ENCODE results near the gene CTSW.

CTSW gene

DNA sequence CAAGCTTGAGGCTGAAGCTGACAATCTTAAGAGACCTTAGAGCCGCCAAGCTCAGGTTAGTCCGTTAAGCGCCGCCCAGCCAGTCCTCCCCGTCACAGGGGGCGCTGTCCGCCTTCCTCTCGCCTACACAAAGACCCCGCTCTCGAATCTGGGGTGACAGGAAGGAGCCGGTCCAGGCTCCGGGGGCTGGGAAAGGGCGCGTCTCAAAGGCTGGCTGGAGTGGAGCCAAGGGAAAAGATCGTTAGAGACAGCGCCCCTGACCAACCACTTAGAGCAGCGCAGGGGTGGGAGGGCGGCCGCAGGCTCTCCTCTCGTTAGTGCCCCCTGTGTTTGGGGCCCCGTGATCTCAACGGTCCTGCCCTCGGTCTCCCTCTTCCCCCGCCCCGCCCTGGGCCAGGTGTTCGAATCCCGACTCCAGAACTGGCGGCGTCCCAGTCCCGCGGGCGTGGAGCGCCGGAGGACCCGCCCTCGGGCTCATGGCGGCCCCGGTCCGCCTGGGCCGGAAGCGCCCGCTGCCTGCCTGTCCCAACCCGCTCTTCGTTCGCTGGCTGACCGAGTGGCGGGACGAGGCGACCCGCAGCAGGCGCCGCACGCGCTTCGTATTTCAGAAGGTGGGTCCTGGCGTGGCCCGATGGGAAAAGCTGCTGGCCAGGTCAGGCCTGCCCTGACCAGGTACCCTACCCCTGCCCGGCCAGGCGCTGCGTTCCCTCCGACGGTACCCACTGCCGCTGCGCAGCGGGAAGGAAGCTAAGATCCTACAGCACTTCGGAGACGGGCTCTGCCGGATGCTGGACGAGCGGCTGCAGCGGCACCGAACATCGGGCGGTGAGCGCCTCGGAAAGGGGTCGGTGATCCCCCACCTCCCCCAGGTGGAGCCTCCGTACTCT is 19.1 kb upstream of the CTSW start, which contains the start of gene MUS81 (continued):
- TF ChIP-seq, protein P1, sequence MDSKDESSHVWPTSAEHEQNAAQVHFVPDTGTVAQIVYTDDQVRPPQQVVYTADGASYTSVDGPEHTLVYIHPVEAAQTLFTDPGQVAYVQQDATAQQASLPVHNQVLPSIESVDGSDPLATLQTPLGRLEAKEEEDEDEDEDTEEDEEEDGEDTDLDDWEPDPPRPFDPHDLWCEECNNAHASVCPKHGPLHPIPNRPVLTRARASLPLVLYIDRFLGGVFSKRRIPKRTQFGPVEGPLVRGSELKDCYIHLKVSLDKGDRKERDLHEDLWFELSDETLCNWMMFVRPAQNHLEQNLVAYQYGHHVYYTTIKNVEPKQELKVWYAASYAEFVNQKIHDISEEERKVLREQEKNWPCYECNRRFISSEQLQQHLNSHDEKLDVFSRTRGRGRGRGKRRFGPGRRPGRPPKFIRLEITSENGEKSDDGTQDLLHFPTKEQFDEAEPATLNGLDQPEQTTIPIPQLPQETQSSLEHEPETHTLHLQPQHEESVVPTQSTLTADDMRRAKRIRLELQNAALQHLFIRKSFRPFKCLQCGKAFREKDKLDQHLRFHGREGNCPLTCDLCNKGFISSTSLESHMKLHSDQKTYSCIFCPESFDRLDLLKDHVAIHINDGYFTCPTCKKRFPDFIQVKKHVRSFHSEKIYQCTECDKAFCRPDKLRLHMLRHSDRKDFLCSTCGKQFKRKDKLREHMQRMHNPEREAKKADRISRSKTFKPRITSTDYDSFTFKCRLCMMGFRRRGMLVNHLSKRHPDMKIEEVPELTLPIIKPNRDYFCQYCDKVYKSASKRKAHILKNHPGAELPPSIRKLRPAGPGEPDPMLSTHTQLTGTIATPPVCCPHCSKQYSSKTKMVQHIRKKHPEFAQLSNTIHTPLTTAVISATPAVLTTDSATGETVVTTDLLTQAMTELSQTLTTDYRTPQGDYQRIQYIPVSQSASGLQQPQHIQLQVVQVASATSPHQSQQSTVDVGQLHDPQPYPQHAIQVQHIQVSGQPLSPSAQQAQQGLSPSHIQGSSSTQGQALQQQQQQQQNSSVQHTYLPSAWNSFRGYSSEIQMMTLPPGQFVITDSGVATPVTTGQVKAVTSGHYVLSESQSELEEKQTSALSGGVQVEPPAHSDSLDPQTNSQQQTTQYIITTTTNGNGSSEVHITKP (tag by site-specific recombination; IDR thresholded peaks at IDR 0.05), result peak; percentile 73; the same call in 1 of the 2 replicates
- TF ChIP-seq ZNF660 (tag by site-specific recombination; IDR thresholded peaks at IDR 0.05), result peak; percentile 90
- TF ChIP-seq, protein P2, sequence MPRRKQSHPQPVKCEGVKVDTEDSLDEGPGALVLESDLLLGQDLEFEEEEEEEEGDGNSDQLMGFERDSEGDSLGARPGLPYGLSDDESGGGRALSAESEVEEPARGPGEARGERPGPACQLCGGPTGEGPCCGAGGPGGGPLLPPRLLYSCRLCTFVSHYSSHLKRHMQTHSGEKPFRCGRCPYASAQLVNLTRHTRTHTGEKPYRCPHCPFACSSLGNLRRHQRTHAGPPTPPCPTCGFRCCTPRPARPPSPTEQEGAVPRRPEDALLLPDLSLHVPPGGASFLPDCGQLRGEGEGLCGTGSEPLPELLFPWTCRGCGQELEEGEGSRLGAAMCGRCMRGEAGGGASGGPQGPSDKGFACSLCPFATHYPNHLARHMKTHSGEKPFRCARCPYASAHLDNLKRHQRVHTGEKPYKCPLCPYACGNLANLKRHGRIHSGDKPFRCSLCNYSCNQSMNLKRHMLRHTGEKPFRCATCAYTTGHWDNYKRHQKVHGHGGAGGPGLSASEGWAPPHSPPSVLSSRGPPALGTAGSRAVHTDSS (tag by site-specific recombination; IDR thresholded peaks at IDR 0.05), result 0 out of 2 replicates have a peak, but pooled peaks have one; percentile 22
- TF ChIP-seq GLI4 (tag by site-specific recombination; IDR thresholded peaks at IDR 0.05), result no peak; the same call in 1 of the 2 replicates
- TF ChIP-seq ZNF658 (tag by site-specific recombination; IDR thresholded peaks at IDR 0.05), result no peak
- TF ChIP-seq ZNF76 (tag by site-specific recombination; IDR thresholded peaks at IDR 0.05; ENCODE audit: borderline replicate concordance, low read depth), result peak; percentile 51; the same call in 1 of the 2 replicates
- TF ChIP-seq ZBTB8A (tag by site-specific recombination; IDR thresholded peaks at IDR 0.05), result peak; percentile 100
- TF ChIP-seq ZBTB20 (tag by site-specific recombination; IDR thresholded peaks at IDR 0.05), result peak; percentile 88
- TF ChIP-seq IKZF3 (tag by site-specific recombination; IDR thresholded peaks at IDR 0.05), result peak; percentile 94
- no peak for TF ChIP-seq GFI1B (tag by site-specific recombination; IDR thresholded peaks at IDR 0.05)
- no peak for TF ChIP-seq ZNF529 (tag by site-specific recombination; IDR thresholded peaks at IDR 0.05; ENCODE audit: insufficient replicate concordance)
- peak; percentile 43 for TF ChIP-seq GLIS1 (tag by site-specific recombination; IDR thresholded peaks at IDR 0.05)
- no peak for TF ChIP-seq ZNF16 (tag by site-specific recombination; IDR thresholded peaks at IDR 0.05; ENCODE audit: low read depth)
- TF ChIP-seq, protein P3, sequence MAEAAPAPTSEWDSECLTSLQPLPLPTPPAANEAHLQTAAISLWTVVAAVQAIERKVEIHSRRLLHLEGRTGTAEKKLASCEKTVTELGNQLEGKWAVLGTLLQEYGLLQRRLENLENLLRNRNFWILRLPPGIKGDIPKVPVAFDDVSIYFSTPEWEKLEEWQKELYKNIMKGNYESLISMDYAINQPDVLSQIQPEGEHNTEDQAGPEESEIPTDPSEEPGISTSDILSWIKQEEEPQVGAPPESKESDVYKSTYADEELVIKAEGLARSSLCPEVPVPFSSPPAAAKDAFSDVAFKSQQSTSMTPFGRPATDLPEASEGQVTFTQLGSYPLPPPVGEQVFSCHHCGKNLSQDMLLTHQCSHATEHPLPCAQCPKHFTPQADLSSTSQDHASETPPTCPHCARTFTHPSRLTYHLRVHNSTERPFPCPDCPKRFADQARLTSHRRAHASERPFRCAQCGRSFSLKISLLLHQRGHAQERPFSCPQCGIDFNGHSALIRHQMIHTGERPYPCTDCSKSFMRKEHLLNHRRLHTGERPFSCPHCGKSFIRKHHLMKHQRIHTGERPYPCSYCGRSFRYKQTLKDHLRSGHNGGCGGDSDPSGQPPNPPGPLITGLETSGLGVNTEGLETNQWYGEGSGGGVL (tag by site-specific recombination; IDR thresholded peaks at IDR 0.05), result peak; percentile 60
- TF ChIP-seq ZNF112 (tag by site-specific recombination; IDR thresholded peaks at IDR 0.05), result no peak
- TF ChIP-seq, protein P4, sequence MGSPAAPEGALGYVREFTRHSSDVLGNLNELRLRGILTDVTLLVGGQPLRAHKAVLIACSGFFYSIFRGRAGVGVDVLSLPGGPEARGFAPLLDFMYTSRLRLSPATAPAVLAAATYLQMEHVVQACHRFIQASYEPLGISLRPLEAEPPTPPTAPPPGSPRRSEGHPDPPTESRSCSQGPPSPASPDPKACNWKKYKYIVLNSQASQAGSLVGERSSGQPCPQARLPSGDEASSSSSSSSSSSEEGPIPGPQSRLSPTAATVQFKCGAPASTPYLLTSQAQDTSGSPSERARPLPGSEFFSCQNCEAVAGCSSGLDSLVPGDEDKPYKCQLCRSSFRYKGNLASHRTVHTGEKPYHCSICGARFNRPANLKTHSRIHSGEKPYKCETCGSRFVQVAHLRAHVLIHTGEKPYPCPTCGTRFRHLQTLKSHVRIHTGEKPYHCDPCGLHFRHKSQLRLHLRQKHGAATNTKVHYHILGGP (tag by site-specific recombination; IDR thresholded peaks at IDR 0.05), result no peak
- TF ChIP-seq ZNF549 (tag by site-specific recombination; IDR thresholded peaks at IDR 0.05), result no peak
- 0 out of 2 replicates have a peak, but pooled peaks have one; percentile 23 for TF ChIP-seq ZFP69B (tag by site-specific recombination; IDR thresholded peaks at IDR 0.05)
- no peak for TF ChIP-seq ZNF354C (tag by site-specific recombination; IDR thresholded peaks at IDR 0.05; ENCODE audit: borderline replicate concordance, low read depth)
- no peak for TF ChIP-seq ZNF677 (tag by site-specific recombination; IDR thresholded peaks at IDR 0.05)
- TF ChIP-seq, protein P5, sequence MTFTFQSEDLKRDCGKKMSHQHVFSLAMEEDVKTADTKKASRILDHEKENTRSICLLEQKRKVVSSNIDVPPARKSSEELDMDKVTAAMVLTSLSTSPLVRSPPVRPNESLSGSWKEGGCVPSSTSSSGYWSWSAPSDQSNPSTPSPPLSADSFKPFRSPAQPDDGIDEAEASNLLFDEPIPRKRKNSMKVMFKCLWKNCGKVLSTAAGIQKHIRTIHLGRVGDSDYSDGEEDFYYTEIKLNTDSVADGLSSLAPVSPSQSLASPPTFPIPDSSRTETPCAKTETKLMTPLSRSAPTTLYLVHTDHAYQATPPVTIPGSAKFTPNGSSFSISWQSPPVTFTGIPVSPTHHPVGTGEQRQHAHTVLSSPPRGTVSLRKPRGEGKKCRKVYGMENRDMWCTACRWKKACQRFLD (tag by site-specific recombination; IDR thresholded peaks at IDR 0.05), result no peak
- TF ChIP-seq ZNF501 (tag by site-specific recombination; IDR thresholded peaks at IDR 0.05), result peak; percentile 42; the same call in 1 of the 2 replicates
- TF ChIP-seq, protein P6, sequence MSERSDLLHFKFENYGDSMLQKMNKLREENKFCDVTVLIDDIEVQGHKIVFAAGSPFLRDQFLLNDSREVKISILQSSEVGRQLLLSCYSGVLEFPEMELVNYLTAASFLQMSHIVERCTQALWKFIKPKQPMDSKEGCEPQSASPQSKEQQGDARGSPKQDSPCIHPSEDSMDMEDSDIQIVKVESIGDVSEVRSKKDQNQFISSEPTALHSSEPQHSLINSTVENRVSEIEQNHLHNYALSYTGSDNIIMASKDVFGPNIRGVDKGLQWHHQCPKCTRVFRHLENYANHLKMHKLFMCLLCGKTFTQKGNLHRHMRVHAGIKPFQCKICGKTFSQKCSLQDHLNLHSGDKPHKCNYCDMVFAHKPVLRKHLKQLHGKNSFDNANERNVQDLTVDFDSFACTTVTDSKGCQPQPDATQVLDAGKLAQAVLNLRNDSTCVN (tag by site-specific recombination; optimal IDR thresholded peaks at IDR 0.05), result peak; percentile 51
- TF ChIP-seq, protein P7, sequence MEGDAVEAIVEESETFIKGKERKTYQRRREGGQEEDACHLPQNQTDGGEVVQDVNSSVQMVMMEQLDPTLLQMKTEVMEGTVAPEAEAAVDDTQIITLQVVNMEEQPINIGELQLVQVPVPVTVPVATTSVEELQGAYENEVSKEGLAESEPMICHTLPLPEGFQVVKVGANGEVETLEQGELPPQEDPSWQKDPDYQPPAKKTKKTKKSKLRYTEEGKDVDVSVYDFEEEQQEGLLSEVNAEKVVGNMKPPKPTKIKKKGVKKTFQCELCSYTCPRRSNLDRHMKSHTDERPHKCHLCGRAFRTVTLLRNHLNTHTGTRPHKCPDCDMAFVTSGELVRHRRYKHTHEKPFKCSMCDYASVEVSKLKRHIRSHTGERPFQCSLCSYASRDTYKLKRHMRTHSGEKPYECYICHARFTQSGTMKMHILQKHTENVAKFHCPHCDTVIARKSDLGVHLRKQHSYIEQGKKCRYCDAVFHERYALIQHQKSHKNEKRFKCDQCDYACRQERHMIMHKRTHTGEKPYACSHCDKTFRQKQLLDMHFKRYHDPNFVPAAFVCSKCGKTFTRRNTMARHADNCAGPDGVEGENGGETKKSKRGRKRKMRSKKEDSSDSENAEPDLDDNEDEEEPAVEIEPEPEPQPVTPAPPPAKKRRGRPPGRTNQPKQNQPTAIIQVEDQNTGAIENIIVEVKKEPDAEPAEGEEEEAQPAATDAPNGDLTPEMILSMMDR (tag by site-specific recombination; IDR thresholded peaks at IDR 0.05), result peak; percentile 94
- TF ChIP-seq ZNF155 (tag by site-specific recombination; IDR thresholded peaks at IDR 0.05), result no peak
- peak; percentile 83 for TF ChIP-seq SP2 (tag by site-specific recombination; IDR thresholded peaks at IDR 0.05)

Data from HEK293 (cell line).